ENCODE data around the gene NSD1. TPM values are rescaled to one million over a fixed set of nuclear protein-coding genes. Genes with fewer than 3 reads are reported as not detected.

Gene NSD1
- total RNA-seq, 1 experiment from 2014 or later = 18.3 TPM

DNA sequence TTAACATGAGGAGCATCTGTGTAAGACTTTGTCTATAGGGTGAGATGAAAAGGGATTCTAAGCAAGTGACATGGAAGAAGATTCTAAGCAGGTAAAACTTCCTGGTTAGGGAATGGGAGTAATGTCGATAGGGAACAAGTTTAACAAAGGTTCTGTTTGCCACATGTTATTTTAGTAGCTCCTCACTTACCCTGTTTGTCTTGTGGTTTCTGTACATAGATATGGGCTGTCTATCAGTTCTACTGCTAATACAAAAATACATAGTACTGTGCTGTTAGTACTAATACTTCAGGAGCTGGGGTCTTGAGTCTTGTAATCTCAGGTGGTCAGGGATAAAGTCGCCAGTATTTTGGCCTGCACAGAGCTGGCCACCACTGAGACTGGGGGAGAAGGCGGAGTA is 137.1 kb downstream of the NSD1 start:
- DNase-seq (ENCODE audit: low read depth) = no peak

DNA sequence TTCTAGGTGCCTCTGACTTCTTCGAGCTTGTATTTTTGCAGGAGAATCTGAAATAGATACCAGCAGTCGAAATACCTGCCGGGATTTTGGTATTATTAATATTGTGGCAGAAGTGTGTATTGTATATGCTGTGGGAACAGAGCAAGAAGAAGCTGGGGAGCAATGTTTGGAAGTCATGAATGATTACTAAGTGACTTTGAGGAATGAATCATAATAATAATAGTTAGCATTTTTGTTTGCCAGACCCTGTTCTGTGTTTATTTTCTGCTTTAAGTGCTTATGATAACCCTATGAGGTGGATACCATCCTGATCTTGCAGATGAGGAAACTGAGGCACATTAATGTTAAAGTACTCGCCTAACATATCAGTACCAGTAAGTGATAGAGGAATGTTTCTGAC is 137.5 kb downstream of the NSD1 start:
- DNase-seq (ENCODE audit: low read depth) = no peak

DNA sequence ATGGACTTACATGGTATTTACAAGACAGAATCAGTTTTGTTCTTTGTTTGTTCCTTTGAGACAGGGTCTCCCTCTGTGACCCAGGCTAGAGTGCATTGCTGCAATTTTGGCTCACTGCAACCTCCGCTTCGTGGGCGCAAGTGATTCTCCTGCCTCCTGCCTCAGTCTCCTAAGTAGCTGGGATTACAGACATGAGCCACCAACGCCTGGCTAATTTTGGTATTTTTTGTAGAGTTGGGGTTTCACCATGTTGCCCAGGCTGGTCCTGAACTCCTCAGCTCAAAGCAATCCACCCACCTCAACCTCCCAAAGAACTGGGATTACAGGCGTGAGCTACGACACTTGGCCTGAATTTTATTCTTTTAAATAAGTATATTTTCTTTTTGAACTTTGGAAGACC is 142.3 kb downstream of the NSD1 start:
- DNase-seq (ENCODE audit: low read depth) = no peak

DNA sequence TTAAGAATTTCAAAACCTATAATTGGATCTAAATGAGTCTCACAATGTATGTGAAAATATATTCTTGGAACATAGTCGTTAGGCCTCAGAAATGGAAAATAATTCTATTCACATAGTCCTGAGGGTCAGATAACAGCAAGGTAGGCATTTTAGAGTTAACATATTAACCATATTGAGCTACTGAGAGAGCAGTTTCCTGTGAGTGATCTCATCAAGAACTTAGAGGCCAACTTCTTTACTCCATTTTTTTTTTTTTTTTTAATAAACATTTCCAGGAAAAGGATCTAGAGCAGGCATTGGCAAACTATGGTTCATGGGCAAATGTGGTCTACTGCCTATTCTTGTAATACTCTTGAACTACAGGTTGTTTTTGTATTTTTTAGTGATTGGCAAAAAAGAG is 143.3 kb downstream of the NSD1 start:
- DNase-seq (ENCODE audit: low read depth) = no peak

DNA sequence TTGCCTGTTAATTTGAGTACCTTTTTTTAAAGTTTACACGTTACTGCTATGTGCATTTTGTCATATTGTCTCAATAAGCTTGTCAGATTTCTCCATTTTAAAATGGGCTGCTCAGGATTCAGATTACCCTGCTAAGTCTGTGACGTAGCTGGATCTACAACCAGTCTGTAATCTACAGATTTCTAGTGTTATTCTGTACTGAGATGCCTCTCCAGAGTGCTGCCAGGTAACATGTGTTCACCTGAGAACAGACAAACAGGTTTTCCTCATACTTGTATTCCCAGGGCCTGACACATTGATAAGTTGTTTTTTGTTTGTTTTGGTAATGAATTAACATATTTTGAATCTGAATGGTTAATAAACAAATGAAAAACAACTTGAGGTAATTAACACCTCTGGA is 154.6 kb downstream of the NSD1 start:
- no peak for DNase-seq (ENCODE audit: low read depth)

DNA sequence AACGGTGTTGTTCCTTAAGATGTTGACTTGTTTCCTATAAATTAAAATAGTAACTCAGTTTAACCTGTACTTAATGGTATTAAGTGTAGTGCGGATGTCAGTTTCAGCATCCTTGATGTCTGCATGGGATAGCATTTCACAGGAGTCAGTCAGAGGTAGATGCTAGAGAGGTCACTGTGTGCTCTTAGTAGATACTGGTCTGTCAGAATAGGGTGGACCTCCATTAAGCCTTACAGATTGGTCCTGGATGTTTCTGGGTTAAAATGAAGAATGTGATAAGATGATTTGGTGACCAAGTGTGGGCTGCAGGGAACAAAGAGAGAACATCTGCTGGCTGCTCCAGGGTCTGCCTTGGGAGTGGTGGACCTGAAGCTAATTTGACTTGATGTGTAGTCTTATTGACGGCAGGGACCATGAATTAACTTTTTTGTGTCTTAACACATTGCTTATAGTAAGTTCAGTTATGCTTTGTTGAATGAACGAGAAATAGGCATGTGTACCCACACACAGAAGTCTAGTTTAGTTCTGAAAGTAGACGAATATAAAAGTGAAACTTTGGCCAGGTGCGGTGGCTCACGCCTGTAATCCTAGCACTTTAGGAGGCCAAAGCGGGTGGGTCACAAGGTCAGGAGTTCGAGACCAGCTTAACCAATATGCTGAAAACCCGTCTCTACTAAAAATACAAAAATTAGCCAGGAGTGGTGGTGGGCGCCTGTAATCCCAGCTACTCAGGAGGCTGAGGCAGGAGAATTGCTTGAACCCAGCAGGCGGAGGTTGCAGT is 157.4 kb downstream of the NSD1 start:
- no peak for DNase-seq (ENCODE audit: low read depth)

GRCh38 chr5:177291735-177292134 is 158.2 kb downstream of the NSD1 start:
- DNase-seq (ENCODE audit: low read depth) = no peak

GRCh38 chr5:177293819-177294581 is 160.4 kb downstream of the NSD1 start:
- DNase-seq (ENCODE audit: low read depth) = no peak

DNA sequence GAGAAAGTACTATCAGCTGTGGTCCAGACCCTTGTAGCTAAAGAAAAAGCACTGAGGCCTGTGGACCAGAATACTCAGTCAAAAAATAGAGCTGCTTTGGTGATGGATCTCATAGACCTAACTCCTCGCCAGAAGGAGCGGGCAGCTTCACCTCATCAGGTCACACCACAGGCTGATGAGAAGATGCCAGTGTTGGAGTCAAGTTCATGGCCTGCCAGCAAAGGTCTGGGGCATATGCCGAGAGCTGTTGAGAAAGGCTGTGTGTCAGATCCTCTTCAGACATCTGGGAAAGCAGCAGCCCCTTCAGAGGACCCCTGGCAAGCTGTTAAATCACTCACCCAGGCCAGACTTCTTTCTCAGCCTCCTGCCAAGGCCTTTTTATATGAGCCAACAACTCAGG is 161.1 kb downstream of the NSD1 start:
- DNase-seq (ENCODE audit: low read depth) = no peak

GRCh38 chr5:177295924-177296323 is 162.4 kb downstream of the NSD1 start:
- DNase-seq (ENCODE audit: low read depth) = no peak

DNA sequence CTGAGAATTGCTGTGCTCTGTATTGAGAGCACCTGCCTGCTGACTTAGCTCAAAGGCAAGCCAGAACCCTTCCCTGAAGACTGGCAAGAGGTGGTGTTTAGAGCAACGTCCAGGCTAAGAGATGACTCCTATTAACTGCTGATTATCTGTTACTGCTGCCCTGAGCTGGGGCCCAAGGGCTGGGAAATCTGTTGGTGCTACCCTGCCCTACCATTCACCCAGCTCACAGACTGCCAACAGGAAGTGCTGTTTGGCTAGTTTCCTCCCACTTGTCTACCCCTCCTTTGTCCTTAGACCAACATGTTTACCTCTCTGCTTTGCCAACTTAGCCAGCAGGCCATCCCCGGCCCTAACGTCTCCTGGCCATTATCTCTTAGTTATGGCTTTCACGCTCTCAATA is 163.0 kb downstream of the NSD1 start:
- no peak for DNase-seq (ENCODE audit: low read depth)

DNA sequence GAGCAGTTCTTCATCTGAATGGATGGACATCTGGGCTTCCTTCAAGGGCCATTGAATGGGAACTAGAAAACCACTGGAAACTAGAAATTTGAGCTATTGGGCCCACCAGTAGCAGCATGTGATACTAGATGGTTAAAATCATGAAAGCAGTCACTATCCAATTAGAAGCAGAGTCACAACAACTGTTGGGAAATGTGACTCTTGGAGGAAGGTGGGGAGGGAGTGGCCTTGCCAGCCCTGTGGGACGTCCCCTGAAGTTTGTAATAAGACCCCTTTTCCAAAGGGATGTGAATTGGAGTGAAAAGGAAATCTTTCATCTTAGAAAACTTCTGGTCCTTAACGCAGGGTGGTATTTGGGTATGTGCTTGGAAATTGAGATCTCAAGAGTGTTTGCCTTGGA is 164.3 kb downstream of the NSD1 start:
- no peak for DNase-seq (ENCODE audit: low read depth)

- DNase-seq (ENCODE audit: low read depth) = no peak
Observed at GRCh38 chr5:177299697-177300096, 166.1 kb downstream of the NSD1 start.

DNA sequence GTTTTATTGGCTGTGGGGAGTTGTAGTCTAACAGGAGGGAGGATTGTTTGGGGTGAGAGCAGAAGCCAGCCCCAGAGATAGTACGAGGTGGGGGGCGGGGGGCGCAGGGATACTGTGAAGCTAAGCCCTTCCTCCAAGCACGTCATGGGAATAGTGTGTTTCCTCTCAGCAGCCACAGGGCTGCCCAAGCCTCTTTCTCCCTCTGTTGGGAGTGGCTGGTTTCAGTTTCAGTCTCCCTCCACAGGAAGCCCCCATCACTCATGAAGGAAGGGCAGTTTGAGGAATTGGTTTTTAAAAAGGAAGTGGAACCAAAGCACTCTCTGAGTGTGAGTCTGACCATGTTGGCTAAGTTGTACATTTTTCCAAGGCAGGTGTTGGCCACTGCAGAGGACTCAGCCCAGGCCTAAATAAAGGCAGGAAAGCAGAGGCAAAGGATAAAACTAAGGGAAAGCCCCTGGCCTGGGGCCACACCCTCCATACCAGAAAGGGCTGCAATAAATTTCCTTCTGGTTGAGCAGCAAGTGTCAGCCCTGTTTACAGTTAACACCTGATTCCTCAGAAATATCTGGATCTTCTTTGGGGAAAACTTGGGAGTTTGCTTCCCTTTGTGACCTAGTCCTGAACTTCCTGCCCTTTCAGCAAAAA is 166.8 kb downstream of the NSD1 start:
- peak; percentile 86 for DNase-seq (ENCODE audit: low read depth)

DNA sequence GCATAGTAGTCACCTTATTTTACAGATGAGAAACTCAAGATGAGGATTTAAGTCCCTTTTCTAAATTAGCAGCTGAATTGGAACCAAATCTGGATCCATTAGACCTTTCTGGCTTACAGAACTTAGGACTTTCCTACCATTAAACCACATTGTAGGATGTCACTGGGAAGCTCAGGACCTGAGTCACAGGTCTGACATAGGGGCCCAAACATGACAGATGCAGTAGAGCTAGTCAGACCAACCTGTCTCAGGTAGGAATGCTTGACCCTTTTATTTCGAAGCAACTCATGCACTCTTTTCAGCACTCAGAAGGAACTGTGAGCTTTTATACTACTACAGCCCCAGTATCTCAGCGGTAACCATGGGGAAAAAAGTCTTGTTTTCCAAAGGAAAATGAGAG is 167.4 kb downstream of the NSD1 start:
- no peak for DNase-seq (ENCODE audit: low read depth)

GRCh38 chr5:177301503-177302165 is 168.1 kb downstream of the NSD1 start:
- no peak for DNase-seq (ENCODE audit: low read depth)

GRCh38 chr5:177302354-177303110 is 169.0 kb downstream of the NSD1 start:
- no peak for DNase-seq (ENCODE audit: low read depth)

GRCh38 chr5:177303121-177303924 is 169.8 kb downstream of the NSD1 start, which contains the start of the genes PRELID1 and RAB24:
PRELID1 (plus strand) TSS chr5:177303799; CDS start chr5:177303986, 187 bp downstream.
RAB24 (minus strand) TSS chr5:177303719; CDS start chr5:177303288, 431 bp downstream.
- peak; percentile 73 for DNase-seq (ENCODE audit: low read depth)

- no peak for DNase-seq (ENCODE audit: low read depth)
Observed at GRCh38 chr5:177303925-177304391, 170.4 kb downstream of the NSD1 start.
